HEK293 (cell line): ENCODE measurements around the gene WFS1.

ENCODE experiments used
- ATF2 ChIP-seq: fragments of 450-650 bp; formaldehyde crosslinking; IDR thresholded peaks from 2 replicates; pipeline ENCODE4 v1.5.1; 2016; ENCODE audit warnings: missing biosample characterization, missing genetic modification characterization, low read depth
- CTCF ChIP-seq: fragments of 450-650 bp; formaldehyde crosslinking; IDR thresholded peaks from 2 replicates; pipeline ENCODE4 v1.5.1; 2016; ENCODE audit warnings: missing biosample characterization, missing genetic modification characterization
- KLF17 ChIP-seq: fragments of 450-650 bp; formaldehyde crosslinking; IDR thresholded peaks from 2 replicates; pipeline ENCODE4 v1.5.1; 2016; ENCODE audit warnings: missing biosample characterization, missing genetic modification characterization
- KLF9 ChIP-seq: fragments of 450-650 bp; formaldehyde crosslinking; IDR thresholded peaks from 2 replicates; pipeline ENCODE4 v1.5.1; 2016; ENCODE audit warnings: missing biosample characterization, missing genetic modification characterization, low read depth
- TCF7L2 ChIP-seq: IDR thresholded peaks from 2 replicates; pipeline ENCODE4 v1.6.1; 2011; ENCODE audit warnings: low read depth, mild to moderate bottlenecking, inconsistent platforms, low read length, moderate library complexity, borderline replicate concordance
- ZBTB26 ChIP-seq: fragments of 450-650 bp; formaldehyde crosslinking; optimal IDR thresholded peaks from 2 replicates; pipeline ENCODE3; 2016; ENCODE audit warnings: missing biosample characterization, mild to moderate bottlenecking, missing genetic modification characterization
- ZNF23 ChIP-seq: fragments of 450-650 bp; formaldehyde crosslinking; IDR thresholded peaks from 2 replicates; pipeline ENCODE4 v1.5.1; 2016; ENCODE audit warnings: missing biosample characterization, missing genetic modification characterization, borderline replicate concordance
- ZNF416 ChIP-seq: fragments of 450-650 bp; formaldehyde crosslinking; IDR thresholded peaks from 2 replicates; pipeline ENCODE4 v1.5.1; 2016; ENCODE audit warnings: missing biosample characterization, missing genetic modification characterization

- TF ChIP-seq CTCF (tag by site-specific recombination) (no peak), ATF2 (tag by site-specific recombination) (no peak), ZBTB26 (tag by site-specific recombination) (no peak), ZNF416 (tag by site-specific recombination) (no peak), TCF7L2 (no peak), KLF9 (tag by site-specific recombination) (no peak), KLF17 (tag by site-specific recombination) (no peak), ZNF23 (tag by site-specific recombination) (no peak)
Measured at GRCh38 chr4:6239486-6239885, 30.2 kb upstream of the WFS1 start.
